SK-N-SH treated with all-trans-retinoic acid at 6 μM for 48 hours (cell line): Measurements from ENCODE around the gene SORCS2.
"Not testable (repeated sequence)": the region's sequence is repeated elsewhere in the genome, so short reads cannot be mapped to it uniquely, and the experiment has no call there.

ENCODE experiments used
- ATAC-seq: fragments of 200-7000 bp; cut with Tn5 transposase; 3 replicates; pipeline ENCODE4 v1.9.1; 2020; ENCODE audit warnings: mild to moderate bottlenecking, moderate library complexity
- ARNTL ChIP-seq: fragments of 450-650 bp; formaldehyde crosslinking; IDR thresholded peaks from 2 replicates; pipeline ENCODE4 v1.5.0; 2020; ENCODE audit warnings: low read depth, mild to moderate bottlenecking, moderate library complexity, borderline replicate concordance
- BACH2 ChIP-seq: fragments of 250-450 bp; sonication (Bioruptor Pico); IDR thresholded peaks from 2 replicates; pipeline ENCODE4 v1.9.0; 2021; ENCODE audit warnings: mild to moderate bottlenecking, borderline replicate concordance
- CSDC2 ChIP-seq: fragments of 250-450 bp; sonication (Bioruptor Pico); IDR thresholded peaks from 2 replicates; pipeline ENCODE4 v1.5.0; 2020; ENCODE audit warnings: mild to moderate bottlenecking, moderate library complexity
- ESRRG ChIP-seq: fragments of 250-450 bp; sonication (Bioruptor Pico); IDR thresholded peaks from 2 replicates; pipeline ENCODE4 v1.6.1; 2021; ENCODE audit warnings: mild to moderate bottlenecking
- GLIS3 ChIP-seq: fragments of 250-450 bp; sonication (Bioruptor Pico); IDR thresholded peaks from 2 replicates; pipeline ENCODE4 v1.5.0; 2020; ENCODE audit warnings: mild to moderate bottlenecking, moderate library complexity
- ISL1 ChIP-seq: fragments of 250-450 bp; sonication (Bioruptor Pico); IDR thresholded peaks from 2 replicates; pipeline ENCODE4 v2.1.2; 2022; ENCODE audit warnings: mild to moderate bottlenecking, moderate library complexity
- OSR1 ChIP-seq: fragments of 250-450 bp; sonication (Bioruptor Pico); IDR thresholded peaks from 2 replicates; pipeline ENCODE4 v1.8.0; 2022; ENCODE audit warnings: moderate library complexity, mild to moderate bottlenecking, inconsistent platforms
- PPARA ChIP-seq: fragments of 250-450 bp; sonication (Bioruptor Pico); IDR thresholded peaks from 2 replicates; pipeline ENCODE4 v1.5.0; 2020; ENCODE audit warnings: mild to moderate bottlenecking, borderline replicate concordance
- RARB ChIP-seq: fragments of 250-450 bp; sonication (Bioruptor Pico); IDR thresholded peaks from 2 replicates; pipeline ENCODE4 v1.8.0; 2021; ENCODE audit warnings: mild to moderate bottlenecking, moderate library complexity
- SNAI2 ChIP-seq: fragments of 250-450 bp; sonication (Bioruptor Pico); IDR thresholded peaks from 2 replicates; pipeline ENCODE4 v1.5.0; 2020; ENCODE audit warnings: mild to moderate bottlenecking, moderate library complexity
- TCF4 ChIP-seq: fragments of 250-450 bp; sonication (Bioruptor Pico); IDR thresholded peaks from 2 replicates; pipeline ENCODE4 v1.8.0; 2021; ENCODE audit warnings: mild to moderate bottlenecking, moderate library complexity, borderline replicate concordance
- TOX ChIP-seq: fragments of 250-450 bp; sonication (Bioruptor Pico); IDR thresholded peaks from 2 replicates; pipeline ENCODE4 v1.8.0; 2021; ENCODE audit warnings: mild to moderate bottlenecking, moderate library complexity, borderline replicate concordance
- ZC3H10 ChIP-seq: fragments of 250-450 bp; sonication (Bioruptor Pico); IDR thresholded peaks from 2 replicates; pipeline ENCODE4 v1.5.1; 2021; ENCODE audit warnings: mild to moderate bottlenecking, moderate library complexity
- ZFP3 ChIP-seq: fragments of 250-450 bp; sonication (Bioruptor Pico); IDR thresholded peaks from 2 replicates; pipeline ENCODE4 v1.5.0; 2020; ENCODE audit warnings: mild to moderate bottlenecking, moderate library complexity
- ZFP30 ChIP-seq: fragments of 450-650 bp; formaldehyde crosslinking; IDR thresholded peaks from 2 replicates; pipeline ENCODE4 v1.5.0; 2022; ENCODE audit warnings: mild to moderate bottlenecking, moderate library complexity
- ZNF565 ChIP-seq: fragments of 450-650 bp; formaldehyde crosslinking; conservative IDR thresholded peaks from 2 replicates; pipeline ENCODE4 v1.5.0; 2020; ENCODE audit warnings: low read depth, mild to moderate bottlenecking, moderate library complexity
- ZNF70 ChIP-seq: fragments of 450-650 bp; formaldehyde crosslinking; IDR thresholded peaks from 2 replicates; pipeline ENCODE4 v1.5.0; 2020; ENCODE audit warnings: mild to moderate bottlenecking, moderate library complexity
- ZNF8 ChIP-seq: fragments of 450-650 bp; formaldehyde crosslinking; IDR thresholded peaks from 2 replicates; pipeline ENCODE4 v1.5.0; 2020; ENCODE audit warnings: mild to moderate bottlenecking, moderate library complexity
- TF ChIP-seq, protein P1 (sequence below): fragments of 250-450 bp; sonication (Bioruptor Pico); IDR thresholded peaks from 2 replicates; pipeline ENCODE4 v1.5.0; 2020; ENCODE audit warnings: mild to moderate bottlenecking, moderate library complexity
- TF ChIP-seq, protein P2 (sequence below): fragments of 250-450 bp; sonication (Bioruptor Pico); IDR thresholded peaks from 2 replicates; pipeline ENCODE4 v1.5.1; 2021; ENCODE audit warnings: mild to moderate bottlenecking, moderate library complexity
- TF ChIP-seq, protein P3 (sequence below): fragments of 250-450 bp; sonication (Bioruptor Pico); IDR thresholded peaks from 2 replicates; pipeline ENCODE4 v1.8.0; 2021; ENCODE audit warnings: low read depth, mild to moderate bottlenecking, moderate library complexity, borderline replicate concordance
- TF ChIP-seq, protein P4 (sequence below): fragments of 250-450 bp; sonication (Bioruptor Pico); IDR thresholded peaks from 2 replicates; pipeline ENCODE4 v1.8.0; 2020; ENCODE audit warnings: mild to moderate bottlenecking, moderate library complexity, borderline replicate concordance
- TF ChIP-seq, protein P5 (sequence below): fragments of 250-450 bp; sonication (Bioruptor Pico); IDR thresholded peaks from 2 replicates; pipeline ENCODE4 v1.5.1; 2020; ENCODE audit warnings: low read depth, mild to moderate bottlenecking, moderate library complexity

SORCS2 gene

DNA sequence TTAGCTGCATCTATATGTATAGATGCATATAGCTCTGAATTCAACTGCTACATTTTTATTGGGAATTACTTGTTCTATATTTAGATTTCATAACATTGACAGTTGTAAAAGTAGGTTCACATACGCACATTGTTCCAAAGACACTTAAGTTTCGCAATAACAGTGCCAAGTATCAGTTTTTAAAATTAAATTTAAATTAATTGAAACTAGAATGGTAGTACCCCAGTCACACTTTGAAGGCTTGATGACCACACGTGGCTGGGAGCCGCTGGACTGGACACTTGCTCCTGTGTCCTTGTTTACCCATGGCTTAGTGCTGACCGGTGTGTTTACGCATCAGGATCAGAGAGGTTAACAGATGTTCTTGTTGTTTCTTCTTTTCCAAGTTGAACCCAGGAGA lies 383.1 kb downstream of the SORCS2 start:
- TF ChIP-seq ARNTL (CRISPR knock-in tag) (no peak), RARB (CRISPR knock-in tag) (no peak), ZFP3 (CRISPR knock-in tag) (no peak), ZFP30 (CRISPR knock-in tag) (no peak), ESRRG (CRISPR knock-in tag) (no peak), TOX (CRISPR knock-in tag) (no peak), ZNF8 (CRISPR knock-in tag) (no peak), TCF4 (no peak), PPARA (CRISPR knock-in tag) (no peak), CSDC2 (CRISPR knock-in tag) (no peak), ISL1 (CRISPR knock-in tag) (no peak), ZNF565 (CRISPR knock-in tag) (no peak), SNAI2 (CRISPR knock-in tag) (no peak), ZC3H10 (CRISPR knock-in tag) (no peak), OSR1 (CRISPR knock-in tag) (no peak)
- TF ChIP-seq, protein P1, sequence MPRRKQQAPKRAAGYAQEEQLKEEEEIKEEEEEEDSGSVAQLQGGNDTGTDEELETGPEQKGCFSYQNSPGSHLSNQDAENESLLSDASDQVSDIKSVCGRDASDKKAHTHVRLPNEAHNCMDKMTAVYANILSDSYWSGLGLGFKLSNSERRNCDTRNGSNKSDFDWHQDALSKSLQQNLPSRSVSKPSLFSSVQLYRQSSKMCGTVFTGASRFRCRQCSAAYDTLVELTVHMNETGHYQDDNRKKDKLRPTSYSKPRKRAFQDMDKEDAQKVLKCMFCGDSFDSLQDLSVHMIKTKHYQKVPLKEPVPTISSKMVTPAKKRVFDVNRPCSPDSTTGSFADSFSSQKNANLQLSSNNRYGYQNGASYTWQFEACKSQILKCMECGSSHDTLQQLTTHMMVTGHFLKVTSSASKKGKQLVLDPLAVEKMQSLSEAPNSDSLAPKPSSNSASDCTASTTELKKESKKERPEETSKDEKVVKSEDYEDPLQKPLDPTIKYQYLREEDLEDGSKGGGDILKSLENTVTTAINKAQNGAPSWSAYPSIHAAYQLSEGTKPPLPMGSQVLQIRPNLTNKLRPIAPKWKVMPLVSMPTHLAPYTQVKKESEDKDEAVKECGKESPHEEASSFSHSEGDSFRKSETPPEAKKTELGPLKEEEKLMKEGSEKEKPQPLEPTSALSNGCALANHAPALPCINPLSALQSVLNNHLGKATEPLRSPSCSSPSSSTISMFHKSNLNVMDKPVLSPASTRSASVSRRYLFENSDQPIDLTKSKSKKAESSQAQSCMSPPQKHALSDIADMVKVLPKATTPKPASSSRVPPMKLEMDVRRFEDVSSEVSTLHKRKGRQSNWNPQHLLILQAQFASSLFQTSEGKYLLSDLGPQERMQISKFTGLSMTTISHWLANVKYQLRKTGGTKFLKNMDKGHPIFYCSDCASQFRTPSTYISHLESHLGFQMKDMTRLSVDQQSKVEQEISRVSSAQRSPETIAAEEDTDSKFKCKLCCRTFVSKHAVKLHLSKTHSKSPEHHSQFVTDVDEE: no peak
- TF ChIP-seq, protein P2, sequence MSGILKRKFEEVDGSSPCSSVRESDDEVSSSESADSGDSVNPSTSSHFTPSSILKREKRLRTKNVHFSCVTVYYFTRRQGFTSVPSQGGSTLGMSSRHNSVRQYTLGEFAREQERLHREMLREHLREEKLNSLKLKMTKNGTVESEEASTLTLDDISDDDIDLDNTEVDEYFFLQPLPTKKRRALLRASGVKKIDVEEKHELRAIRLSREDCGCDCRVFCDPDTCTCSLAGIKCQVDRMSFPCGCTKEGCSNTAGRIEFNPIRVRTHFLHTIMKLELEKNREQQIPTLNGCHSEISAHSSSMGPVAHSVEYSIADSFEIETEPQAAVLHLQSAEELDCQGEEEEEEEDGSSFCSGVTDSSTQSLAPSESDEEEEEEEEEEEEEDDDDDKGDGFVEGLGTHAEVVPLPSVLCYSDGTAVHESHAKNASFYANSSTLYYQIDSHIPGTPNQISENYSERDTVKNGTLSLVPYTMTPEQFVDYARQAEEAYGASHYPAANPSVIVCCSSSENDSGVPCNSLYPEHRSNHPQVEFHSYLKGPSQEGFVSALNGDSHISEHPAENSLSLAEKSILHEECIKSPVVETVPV (CRISPR knock-in tag): no peak
- TF ChIP-seq, protein P3, sequence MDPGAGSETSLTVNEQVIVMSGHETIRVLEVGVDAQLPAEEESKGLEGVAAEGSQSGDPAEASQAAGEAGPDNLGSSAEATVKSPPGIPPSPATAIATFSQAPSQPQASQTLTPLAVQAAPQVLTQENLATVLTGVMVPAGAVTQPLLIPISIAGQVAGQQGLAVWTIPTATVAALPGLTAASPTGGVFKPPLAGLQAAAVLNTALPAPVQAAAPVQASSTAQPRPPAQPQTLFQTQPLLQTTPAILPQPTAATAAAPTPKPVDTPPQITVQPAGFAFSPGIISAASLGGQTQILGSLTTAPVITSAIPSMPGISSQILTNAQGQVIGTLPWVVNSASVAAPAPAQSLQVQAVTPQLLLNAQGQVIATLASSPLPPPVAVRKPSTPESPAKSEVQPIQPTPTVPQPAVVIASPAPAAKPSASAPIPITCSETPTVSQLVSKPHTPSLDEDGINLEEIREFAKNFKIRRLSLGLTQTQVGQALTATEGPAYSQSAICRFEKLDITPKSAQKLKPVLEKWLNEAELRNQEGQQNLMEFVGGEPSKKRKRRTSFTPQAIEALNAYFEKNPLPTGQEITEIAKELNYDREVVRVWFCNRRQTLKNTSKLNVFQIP: no peak
- TF ChIP-seq, protein P4, sequence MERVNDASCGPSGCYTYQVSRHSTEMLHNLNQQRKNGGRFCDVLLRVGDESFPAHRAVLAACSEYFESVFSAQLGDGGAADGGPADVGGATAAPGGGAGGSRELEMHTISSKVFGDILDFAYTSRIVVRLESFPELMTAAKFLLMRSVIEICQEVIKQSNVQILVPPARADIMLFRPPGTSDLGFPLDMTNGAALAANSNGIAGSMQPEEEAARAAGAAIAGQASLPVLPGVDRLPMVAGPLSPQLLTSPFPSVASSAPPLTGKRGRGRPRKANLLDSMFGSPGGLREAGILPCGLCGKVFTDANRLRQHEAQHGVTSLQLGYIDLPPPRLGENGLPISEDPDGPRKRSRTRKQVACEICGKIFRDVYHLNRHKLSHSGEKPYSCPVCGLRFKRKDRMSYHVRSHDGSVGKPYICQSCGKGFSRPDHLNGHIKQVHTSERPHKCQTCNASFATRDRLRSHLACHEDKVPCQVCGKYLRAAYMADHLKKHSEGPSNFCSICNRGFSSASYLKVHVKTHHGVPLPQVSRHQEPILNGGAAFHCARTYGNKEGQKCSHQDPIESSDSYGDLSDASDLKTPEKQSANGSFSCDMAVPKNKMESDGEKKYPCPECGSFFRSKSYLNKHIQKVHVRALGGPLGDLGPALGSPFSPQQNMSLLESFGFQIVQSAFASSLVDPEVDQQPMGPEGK (CRISPR knock-in tag): no peak

DNA sequence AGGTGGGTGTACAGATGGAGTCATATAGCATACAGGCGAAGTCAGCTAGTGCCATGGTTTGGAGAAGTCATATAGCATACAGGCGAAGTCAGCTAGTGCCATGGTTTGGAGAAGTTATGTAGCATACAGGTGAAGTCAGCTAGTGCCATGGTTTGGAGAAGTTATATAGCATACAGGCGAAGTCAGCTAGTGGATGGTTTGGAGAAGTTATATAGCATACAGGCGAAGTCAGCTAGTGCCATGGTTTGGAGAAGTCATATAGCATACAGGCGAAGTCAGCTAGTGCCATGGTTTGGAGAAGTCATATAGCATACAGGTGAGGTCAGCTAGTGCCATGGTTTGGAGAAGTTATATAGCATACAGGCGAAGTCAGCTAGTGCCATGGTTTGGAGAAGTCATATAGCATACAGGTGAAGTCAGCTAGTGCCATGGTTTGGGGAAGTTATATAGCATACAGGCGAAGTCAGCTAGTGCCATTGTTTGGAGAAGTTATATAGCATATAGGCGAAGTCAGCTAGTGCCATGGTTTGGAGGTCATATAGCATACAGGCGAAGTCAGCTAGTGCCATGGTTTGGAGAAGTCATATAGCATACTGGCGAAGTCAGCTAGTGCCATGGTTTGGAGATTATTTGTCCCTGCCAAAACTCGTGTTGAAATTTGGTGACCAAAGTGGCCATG lies 385.2 kb downstream of the SORCS2 start:
- not testable (repeated sequence) for ATAC-seq

More for the DNA sequence above, 383.1 kb downstream of the SORCS2 start:
- no peak for ATAC-seq

DNA sequence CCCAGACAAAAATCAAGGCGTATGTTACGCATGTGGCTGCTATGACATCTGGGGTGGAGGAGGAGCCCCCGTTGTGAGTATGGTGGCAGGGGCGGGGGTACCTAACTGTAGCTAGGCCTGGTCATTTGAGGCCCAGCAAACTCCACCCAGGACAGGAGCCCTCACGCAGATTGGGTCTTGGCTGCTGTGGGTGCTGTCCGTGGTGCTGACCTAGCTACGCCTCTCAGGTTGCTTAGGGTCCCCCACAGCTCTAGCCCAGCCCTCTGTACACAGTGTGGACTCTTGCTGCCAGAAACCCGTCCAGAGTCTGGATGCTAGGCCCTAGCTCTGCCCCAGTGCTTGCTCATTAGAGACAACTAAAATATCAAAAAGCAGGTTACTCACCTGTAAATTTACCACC lies 389.1 kb downstream of the SORCS2 start:
- peak; percentile 47; the same call in 2 of the 3 replicates for ATAC-seq
- TF ChIP-seq, protein P5, sequence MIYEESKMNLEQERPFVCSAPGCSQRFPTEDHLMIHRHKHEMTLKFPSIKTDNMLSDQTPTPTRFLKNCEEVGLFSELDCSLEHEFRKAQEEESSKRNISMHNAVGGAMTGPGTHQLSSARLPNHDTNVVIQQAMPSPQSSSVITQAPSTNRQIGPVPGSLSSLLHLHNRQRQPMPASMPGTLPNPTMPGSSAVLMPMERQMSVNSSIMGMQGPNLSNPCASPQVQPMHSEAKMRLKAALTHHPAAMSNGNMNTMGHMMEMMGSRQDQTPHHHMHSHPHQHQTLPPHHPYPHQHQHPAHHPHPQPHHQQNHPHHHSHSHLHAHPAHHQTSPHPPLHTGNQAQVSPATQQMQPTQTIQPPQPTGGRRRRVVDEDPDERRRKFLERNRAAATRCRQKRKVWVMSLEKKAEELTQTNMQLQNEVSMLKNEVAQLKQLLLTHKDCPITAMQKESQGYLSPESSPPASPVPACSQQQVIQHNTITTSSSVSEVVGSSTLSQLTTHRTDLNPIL (CRISPR knock-in tag): no peak
- TF ChIP-seq ESRRG (CRISPR knock-in tag) (no peak), PPARA (CRISPR knock-in tag) (no peak), RARB (CRISPR knock-in tag) (no peak), TOX (CRISPR knock-in tag) (no peak), GLIS3 (CRISPR knock-in tag) (no peak), ZNF70 (no peak), OSR1 (CRISPR knock-in tag) (no peak), BACH2 (CRISPR knock-in tag) (no peak), ZNF565 (CRISPR knock-in tag) (no peak), ZFP3 (CRISPR knock-in tag) (no peak)
- TF ChIP-seq, protein P4 (CRISPR knock-in tag): no peak
- TF ChIP-seq, protein P3: no peak
